G401.6 (cell line): ENCODE measurements around the gene WDR86.

Source experiments
- FAIRE-seq: peaks from 2 replicates; lab custom pipeline; 2012; peaks lifted over from hg19 to GRCh38; lab: Jason Lieb, UNC

WDR86 gene

DNA sequence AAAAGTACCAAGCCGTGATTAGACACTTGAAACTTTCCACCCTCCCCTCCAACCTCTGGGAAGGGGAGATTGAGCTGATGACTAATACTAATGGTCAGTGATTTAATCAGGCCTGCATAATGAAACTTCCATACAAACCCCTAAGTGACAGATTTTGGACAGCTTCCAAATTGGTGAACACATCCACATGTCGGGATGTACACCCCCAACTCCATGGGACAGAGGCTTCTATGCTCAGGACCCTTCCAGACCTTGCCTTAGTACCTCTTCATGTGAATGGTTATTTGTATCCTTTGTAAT is 63.4 kb downstream of the WDR86 start:
- FAIRE-seq, result no peak

DNA sequence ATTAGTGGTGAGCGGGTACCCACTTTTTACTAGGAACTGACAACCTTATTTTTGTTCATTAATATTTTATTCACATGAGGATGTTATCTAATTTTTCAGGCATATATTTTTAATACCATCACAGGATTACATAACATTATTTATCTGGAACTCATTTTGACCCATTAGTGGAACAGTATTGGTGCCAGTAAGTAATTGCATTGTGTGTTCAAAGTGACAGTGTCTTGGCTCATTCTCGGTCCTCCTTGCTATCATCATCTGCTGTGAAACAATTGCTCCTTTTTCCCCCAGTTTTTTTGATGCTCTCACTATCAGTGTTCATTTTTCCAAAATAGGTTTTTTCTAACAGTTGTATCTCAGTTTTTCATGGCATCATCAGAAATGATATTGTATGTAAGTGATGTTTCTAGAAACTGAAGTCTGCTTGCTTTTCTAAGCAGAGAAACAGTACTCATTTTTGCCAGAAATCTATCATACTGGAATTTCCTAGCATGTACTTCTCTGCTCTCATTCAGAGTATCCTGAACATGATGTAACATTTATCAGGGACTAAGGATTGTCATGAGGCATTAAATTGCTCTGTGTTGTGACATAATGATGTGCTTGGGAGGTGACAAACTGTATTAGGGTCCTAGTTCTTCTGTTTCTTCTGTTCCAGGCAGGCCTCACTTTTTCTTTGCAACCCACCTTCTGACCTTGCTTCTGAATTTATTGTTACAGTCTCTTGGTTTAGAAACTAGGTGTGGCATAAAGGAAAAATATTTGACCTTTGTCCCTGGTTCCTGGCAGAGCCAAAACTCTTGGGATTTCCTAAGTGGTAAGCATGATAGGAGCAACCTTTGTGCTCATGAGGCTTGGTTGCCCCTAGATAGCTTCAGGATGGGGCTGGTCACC is 64.0 kb downstream of the WDR86 start:
- no peak for FAIRE-seq

DNA sequence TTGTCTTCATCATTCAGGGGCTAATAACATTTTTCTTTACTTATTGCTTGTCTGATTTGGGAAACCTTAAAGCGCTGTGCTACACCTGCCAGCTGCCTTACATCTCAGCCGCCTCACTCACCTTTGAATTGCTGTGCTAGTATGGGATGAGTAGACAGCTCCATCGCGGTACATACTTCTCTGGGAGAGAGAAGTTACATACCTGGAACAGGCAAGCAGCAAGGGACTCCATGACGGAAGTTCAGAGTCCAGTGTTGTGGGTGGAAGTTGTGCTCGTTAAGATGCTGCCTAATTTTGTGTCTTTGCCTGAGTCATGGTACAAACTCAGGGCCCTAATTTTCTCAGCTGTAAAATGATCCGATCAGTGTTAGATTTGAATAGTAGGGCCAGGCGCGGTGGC is 66.3 kb downstream of the WDR86 start:
- FAIRE-seq, result no peak

DNA sequence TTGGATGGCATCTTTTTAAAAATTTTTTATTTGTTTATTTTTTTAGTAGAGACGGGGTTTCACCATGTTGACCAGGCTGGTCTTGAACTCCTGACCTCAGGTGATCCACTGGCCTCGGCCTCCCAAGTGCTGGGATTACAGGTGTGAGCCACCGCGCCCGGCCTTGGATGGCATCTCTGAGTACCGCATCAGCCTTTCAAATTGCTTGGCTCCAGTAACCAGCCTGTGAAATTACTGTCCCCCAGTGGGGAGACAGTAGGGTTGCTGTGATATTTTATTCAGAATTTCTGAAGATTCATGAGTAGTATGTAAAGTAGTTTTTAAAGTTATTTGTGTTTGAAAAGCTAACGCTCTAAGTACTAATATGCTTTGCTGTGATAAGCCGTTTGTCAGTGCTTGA is 67.0 kb downstream of the WDR86 start:
- no peak for FAIRE-seq

DNA sequence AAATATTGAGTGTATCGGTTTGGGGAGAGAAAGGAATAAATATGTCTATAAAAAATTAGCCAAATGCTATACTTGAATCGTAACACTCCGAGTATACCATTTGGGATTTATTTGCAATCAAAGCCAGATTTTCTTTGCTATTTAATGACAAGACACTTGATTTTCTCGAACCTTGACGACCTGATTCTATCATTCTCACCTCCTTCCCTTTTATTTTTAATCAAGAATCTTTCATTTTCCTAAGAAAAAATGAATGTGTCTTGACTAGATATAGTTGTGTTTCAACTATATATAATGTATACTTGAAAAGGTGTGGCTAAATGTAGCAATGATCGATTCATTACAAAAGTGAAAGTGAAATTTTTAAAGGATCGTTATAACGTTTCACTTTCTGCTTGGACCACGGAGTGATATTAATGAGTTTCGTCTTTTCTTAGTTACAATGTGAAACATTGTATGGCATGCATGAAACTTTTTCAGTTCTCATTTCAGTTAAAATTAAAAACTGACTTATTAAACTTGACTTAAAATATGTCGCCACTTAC is 67.7 kb downstream of the WDR86 start:
- FAIRE-seq, result no peak

DNA sequence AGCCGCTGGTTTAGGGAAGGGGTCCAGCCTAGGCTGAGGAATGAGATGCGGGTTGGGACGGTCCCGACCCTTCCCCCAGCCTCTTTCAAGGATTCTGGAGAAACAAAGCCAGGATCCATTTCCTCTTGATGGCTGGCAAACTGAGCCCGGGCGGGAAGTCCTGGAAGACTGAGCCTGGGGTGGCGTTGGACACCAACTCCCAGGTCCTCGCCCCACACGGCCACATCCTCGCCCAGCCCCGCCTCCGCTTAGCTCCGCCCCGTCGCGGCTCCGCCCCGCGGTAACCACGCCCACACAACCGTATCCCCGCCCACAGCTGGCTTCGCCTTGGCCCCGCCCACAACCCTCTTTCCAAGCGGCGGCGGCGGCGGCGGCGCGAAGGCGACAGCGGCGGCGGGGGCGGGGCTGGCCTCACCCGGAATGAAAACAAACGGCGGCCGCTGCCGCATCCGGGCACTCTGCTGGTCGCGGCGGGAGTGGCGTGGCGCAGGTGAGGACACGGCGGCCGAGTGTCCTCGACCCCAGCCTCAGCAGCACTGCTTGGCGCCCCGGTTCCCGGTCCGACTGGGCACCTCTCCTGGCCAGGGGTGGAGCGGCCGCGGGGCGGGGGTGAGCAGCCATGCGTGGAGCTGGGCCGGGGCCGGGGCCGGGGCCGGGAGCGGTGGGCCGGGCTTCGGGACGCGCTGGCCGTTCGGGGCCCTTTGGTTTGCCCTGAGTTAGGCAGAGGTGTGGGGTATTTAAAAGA is 68.3 kb downstream of the WDR86 start, which contains the start of gene NUB1:
TSS of gene NUB1 (plus strand) at position 456 of the 745 bp plus-strand sequence. CDS start 3,538 bp downstream, outside the sequence.
- FAIRE-seq, result no peak

DNA sequence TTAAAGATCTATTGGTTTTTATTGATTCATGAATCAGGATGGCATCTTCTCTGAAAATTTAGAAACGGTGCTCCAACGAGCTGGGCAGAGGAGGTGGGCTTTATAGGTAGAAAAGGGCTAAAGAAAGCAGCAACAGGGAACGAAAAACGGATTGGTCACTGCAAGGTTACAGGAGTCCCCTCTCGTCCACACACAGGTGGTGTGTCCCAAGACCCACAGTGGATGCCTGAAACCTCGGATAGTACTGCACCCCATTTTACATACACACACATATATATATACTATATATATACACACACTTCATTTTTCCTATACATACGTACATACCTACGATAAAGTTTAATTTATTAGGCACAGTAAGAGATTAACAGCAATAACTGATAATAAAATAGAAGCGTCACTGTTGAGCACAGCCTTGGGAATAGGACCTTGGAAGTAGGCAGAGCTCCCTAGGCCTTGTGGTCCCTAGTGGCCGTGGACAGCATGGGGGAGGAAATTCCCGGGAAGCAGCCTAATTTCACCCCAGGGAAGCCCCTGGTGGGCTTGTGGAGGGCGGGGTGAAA is 69.0 kb downstream of the WDR86 start:
- FAIRE-seq, result no peak

DNA sequence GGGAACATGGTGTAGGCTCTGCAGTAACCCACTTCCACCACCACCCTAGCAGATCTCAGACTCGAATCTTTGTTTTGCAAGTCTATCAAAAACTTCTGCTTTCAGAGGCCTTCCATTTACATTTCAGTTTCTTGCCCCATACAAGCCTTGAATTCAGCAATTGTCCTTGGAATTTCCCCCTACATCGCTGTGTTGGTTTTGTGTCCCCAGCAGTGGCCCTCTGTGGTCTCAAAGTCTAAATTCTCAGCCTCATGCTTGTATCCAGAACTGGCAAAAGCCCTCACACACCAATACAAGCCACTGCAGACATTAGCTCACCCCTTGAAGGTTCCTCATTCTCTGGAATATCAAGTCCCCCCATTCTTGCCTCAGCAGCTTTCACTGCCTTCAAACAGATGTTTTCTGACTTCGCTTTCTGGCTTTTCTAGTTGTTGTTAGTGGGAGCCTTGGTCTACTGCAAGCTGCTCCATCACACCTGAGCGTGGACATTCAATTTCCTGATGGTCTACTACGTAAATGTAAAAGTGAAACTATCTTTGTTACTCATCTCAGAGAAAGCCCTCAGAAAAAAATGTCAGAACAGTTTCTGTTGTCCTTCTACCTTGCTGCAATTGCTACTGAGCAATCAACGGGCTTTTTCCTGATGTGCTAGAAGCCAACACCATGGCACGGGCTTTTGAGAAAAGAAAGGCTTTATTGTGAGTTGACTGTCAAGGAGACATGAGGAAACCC is 70.0 kb downstream of the WDR86 start:
- no peak for FAIRE-seq

DNA sequence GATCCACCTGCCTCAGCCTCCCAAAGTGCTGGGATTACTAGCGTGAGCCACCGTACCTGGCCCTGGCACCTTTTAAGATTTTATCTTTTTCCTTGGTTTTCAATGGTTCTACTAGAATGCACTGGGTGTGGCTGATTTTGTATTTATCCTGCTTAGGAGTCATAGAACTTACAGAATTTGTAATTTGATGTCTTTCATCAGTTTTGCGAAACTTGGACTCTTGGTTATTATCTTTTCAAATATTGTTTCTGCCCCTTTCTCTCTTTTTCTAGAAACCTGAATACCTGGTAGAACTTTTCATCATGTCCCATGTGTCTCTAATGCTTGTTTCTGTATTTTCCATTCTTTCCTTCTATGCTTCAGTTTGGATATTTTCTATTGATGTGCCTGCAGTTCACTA is 71.0 kb downstream of the WDR86 start:
- FAIRE-seq, result no peak

DNA sequence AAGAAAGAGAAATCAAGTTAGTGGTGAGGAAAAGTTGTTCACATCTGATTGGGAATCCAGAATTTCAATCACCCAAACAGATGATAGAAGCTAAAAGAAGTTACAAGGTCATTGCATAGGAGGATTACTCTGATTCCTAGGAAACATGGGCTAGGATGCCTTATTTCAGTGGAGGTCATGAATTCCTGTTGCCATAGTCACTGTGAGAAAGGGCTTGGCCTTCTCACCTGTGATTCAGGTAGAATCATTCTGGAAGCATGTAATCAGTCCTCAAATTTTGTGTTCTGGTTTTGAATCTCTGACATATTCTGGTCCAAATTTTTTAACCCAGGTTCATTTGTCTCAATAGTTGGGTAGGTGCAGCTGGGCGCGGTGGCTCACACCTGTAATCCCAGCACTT is 72.5 kb downstream of the WDR86 start:
- FAIRE-seq, result no peak

DNA sequence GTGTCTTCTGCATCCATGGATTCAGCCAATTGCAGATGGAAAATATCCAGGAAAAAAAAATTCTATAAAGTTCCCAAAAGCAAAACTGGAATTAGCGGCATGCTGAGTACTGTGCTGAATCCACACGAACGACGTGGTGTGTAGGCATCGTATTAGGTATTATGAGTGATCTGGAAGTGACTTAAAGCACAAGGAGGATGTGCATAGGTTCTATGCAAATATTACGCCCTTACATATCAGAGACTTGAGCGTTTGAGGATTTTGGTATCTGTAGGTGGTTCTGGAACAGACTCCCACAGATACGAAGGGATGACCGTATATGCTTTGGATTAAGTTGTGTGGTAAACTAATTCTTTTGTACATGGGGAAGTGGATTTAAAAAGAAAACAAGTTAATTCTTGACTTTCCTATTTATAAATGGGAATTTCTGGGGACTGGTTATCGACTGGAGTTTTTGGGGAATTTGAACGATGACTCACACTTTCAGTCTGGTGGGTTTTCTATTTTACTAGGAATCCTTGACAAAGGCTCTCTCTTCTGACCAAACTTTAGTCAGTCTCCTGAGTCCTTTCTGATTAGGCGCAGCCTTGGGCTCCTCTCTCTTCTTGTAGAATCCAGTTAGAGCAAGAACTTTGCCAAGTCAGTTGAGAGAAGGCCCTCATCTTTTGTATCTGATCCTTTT is 73.7 kb downstream of the WDR86 start:
- no peak for FAIRE-seq

DNA sequence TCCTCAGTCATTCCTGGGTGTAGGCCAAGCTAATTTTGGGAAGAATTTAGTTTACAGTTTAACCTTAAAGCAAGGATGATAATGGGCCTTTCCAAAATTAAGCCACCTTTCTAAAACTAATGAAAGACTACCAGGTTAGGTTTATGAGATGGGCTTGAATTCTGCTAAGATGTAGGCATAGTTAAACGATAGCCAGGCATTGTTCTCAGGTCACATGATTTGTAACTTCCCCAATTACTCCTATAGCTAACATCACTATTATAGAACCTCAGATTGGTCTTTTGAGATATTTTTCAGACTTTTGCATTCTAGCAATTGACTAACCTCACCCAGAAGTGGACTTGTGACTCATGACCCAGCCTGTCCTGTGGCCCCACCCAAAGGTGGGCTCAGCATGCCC is 75.2 kb downstream of the WDR86 start:
- no peak for FAIRE-seq
